ENCODE results near the gene C1QBP.
"Not testable (repeated sequence)": the region's sequence is repeated elsewhere in the genome, so short reads cannot be mapped to it uniquely, and the experiment has no call there.

Gene C1QBP

GRCh38 chr17:5438716-5439445, at the start of gene C1QBP:
TSS of gene C1QBP (minus strand) at chr17:5439155. CDS start at chr17:5439073, 82 bp downstream.
- DNase-seq = peak; percentile 74

GRCh38 chr17:5488752-5489151, 49.8 kb upstream of the C1QBP start:
- DNase-seq = no peak

- peak; percentile 90 for DNase-seq
These were observed 47.5 kb upstream of the C1QBP start, which contains the start of gene MIS12 for GRCh38 chr17:5486206-5487124. TSS of gene MIS12 (plus strand) at chr17:5486566. CDS start at chr17:5488863, 2,297 bp downstream.

- no peak for DNase-seq
These were observed 46.6 kb upstream of the C1QBP start, which contains the start of gene DERL2 for GRCh38 chr17:5485270-5486205. TSS of gene DERL2 (minus strand) at chr17:5486178. CDS start at chr17:5486161, 17 bp downstream.

- no peak for DNase-seq
These were observed 42.5 kb upstream of the C1QBP start for GRCh38 chr17:5481451-5481850.

GRCh38 chr17:5480962-5481361, 42.0 kb upstream of the C1QBP start:
- no peak for DNase-seq

- no peak for DNase-seq
These were observed 40.0 kb upstream of the C1QBP start for GRCh38 chr17:5478992-5479391.

GRCh38 chr17:5473906-5474305, 35.0 kb upstream of the C1QBP start:
- no peak for DNase-seq

- DNase-seq = no peak
These were observed 33.6 kb upstream of the C1QBP start for GRCh38 chr17:5472511-5472910.

GRCh38 chr17:5468075-5468473, 29.1 kb upstream of the C1QBP start:
- no peak for DNase-seq

- no peak for DNase-seq
These were observed 28.5 kb upstream of the C1QBP start for GRCh38 chr17:5467416-5467815.

- DNase-seq = no peak
These were observed 27.3 kb upstream of the C1QBP start for GRCh38 chr17:5466295-5466694.

- DNase-seq = no peak
These were observed 26.0 kb upstream of the C1QBP start for GRCh38 chr17:5464717-5465507.

GRCh38 chr17:5446786-5447185, 7.8 kb upstream of the C1QBP start:
- DNase-seq = no peak

- DNase-seq = no peak
These were observed 5.3 kb upstream of the C1QBP start for GRCh38 chr17:5444209-5444608.

- no peak for DNase-seq
These were observed 4.8 kb upstream of the C1QBP start for GRCh38 chr17:5443728-5444127.

- DNase-seq = no peak
These were observed 450 bp upstream of the C1QBP start for GRCh38 chr17:5439446-5439764.

- DNase-seq = no peak
These were observed 1.1 kb downstream of the C1QBP start for GRCh38 chr17:5437721-5438317.

- DNase-seq = not testable (repeated sequence)
These were observed 3.1 kb downstream of the C1QBP start for GRCh38 chr17:5435781-5436315.

- no peak for DNase-seq
These were observed 4.0 kb downstream of the C1QBP start for GRCh38 chr17:5434984-5435383.

GRCh38 chr17:5431949-5432556, 6.9 kb downstream of the C1QBP start:
- no peak for DNase-seq
